HEK293 (cell line): ENCODE data around the gene ZBED4.

ENCODE experiments used
- CTCF ChIA-PET: fragments of 350-600 bp; formaldehyde crosslinking; extraction: SDS; loops from one replicate; lab custom pipeline; 2021; ENCODE audit warnings: antibody characterized with exemption; lab: Yijun Ruan, JAX
- POLR2A ChIA-PET: fragments of 300-600 bp; formaldehyde crosslinking; extraction: SDS; loops from one replicate; lab custom pipeline; 2020; ENCODE audit warnings: antibody characterized with exemption, inconsistent platforms; lab: Yijun Ruan, JAX
- H3K27ac ChIP-seq: fragments of 200-500 bp; sonication (Bioruptor generic); 2 replicates; pipeline ENCODE4 v1.5.1; 2014; ENCODE audit warnings: low read depth, low read length, control low read depth, inconsistent platforms; ENCODE audit errors: extremely low read depth
- H3K36me3 ChIP-seq, 2 experiments: fragments of 200-500 bp in 1 of 2; sonication (Bioruptor generic) in 1 of 2; 1 replicate in 1 of 2; 2 replicates in 1 of 2; pipeline ENCODE4 v1.5.1; 2014 to 2017; ENCODE audit warnings: inconsistent platforms in 2 of 2, low read length in 2 of 2; ENCODE audit not compliant: control insufficient read depth in 2 of 2, insufficient read depth in 1 of 2
- H3K4me1 ChIP-seq: fragments of 200-500 bp; sonication (Bioruptor generic); 2 replicates; pipeline ENCODE4 v1.5.1; 2014; ENCODE audit warnings: mild to moderate bottlenecking, low read length, inconsistent platforms; ENCODE audit not compliant: control insufficient read depth, insufficient read depth
- H3K4me3 ChIP-seq: 2 replicates; pipeline ENCODE4 v1.5.1; 2011; ENCODE audit warnings: low read depth, mild to moderate bottlenecking, control low read depth, low read length, moderate library complexity
- H3K9me3 ChIP-seq: fragments of 200-500 bp; sonication (Bioruptor generic); 2 replicates; pipeline ENCODE4 v1.5.1; 2014; ENCODE audit warnings: low read depth, low read length, inconsistent platforms; ENCODE audit not compliant: control insufficient read depth, insufficient read depth
- GLI4 ChIP-seq: fragments of 450-650 bp; formaldehyde crosslinking; IDR thresholded peaks from 2 replicates; pipeline ENCODE4 v1.5.1; 2016; ENCODE audit warnings: missing biosample characterization, missing genetic modification characterization
- HOXC10 ChIP-seq: sonication (generic); formaldehyde crosslinking; IDR thresholded peaks from 2 replicates; pipeline ENCODE4 v1.8.1; 2023; ENCODE audit warnings: mild to moderate bottlenecking, missing genetic modification reagents
- KLF16 ChIP-seq: fragments of 450-650 bp; formaldehyde crosslinking; IDR thresholded peaks from 2 replicates; pipeline ENCODE4 v1.5.1; 2017; ENCODE audit warnings: missing biosample characterization, missing genetic modification characterization
- PRDM1 ChIP-seq: fragments of 450-650 bp; formaldehyde crosslinking; IDR thresholded peaks from 2 replicates; pipeline ENCODE4; 2016; ENCODE audit warnings: missing biosample characterization, missing genetic modification characterization
- SCRT1 ChIP-seq: fragments of 450-650 bp; formaldehyde crosslinking; IDR thresholded peaks from 2 replicates; pipeline ENCODE4 v1.5.1; 2016; ENCODE audit warnings: missing biosample characterization, missing genetic modification characterization, borderline replicate concordance
- SETDB1 ChIP-seq: IDR thresholded peaks from one replicate; pipeline ENCODE4 v1.6.1; 2017; ENCODE audit warnings: mild to moderate bottlenecking, low read length, moderate library complexity, mixed read lengths; ENCODE audit not compliant: insufficient read length
- SP7 ChIP-seq: fragments of 450-650 bp; formaldehyde crosslinking; IDR thresholded peaks from 2 replicates; pipeline ENCODE4 v1.5.1; 2016; ENCODE audit warnings: missing biosample characterization, missing genetic modification characterization
- YY2 ChIP-seq: fragments of 450-650 bp; formaldehyde crosslinking; IDR thresholded peaks from 2 replicates; pipeline ENCODE4 v1.5.1; 2016; ENCODE audit warnings: missing biosample characterization, missing genetic modification characterization
- ZBTB26 ChIP-seq: fragments of 450-650 bp; formaldehyde crosslinking; optimal IDR thresholded peaks from 2 replicates; pipeline ENCODE3; 2016; ENCODE audit warnings: missing biosample characterization, mild to moderate bottlenecking, missing genetic modification characterization
- ZEB2 ChIP-seq: fragments of 450-650 bp; formaldehyde crosslinking; IDR thresholded peaks from 2 replicates; pipeline ENCODE4 v1.5.1; 2016; ENCODE audit warnings: missing biosample characterization, missing genetic modification characterization
- ZFHX2 ChIP-seq: fragments of 450-650 bp; formaldehyde crosslinking; conservative IDR thresholded peaks from 2 replicates; pipeline ENCODE4 v1.5.1; 2016; ENCODE audit warnings: missing biosample characterization, missing genetic modification characterization
- ZNF133 ChIP-seq: fragments of 450-650 bp; formaldehyde crosslinking; IDR thresholded peaks from 2 replicates; pipeline ENCODE4 v1.5.1; 2016; ENCODE audit warnings: missing biosample characterization, missing genetic modification characterization
- ZNF302 ChIP-seq: fragments of 450-650 bp; formaldehyde crosslinking; IDR thresholded peaks from 2 replicates; pipeline ENCODE4 v1.5.1; 2016; ENCODE audit warnings: missing biosample characterization, missing genetic modification characterization, low read depth
- ZNF37A ChIP-seq: fragments of 450-650 bp; IDR thresholded peaks from 2 replicates; pipeline ENCODE4 v1.5.1; 2018; ENCODE audit warnings: missing biosample characterization, missing genetic modification characterization
- ZNF433 ChIP-seq: fragments of 450-650 bp; formaldehyde crosslinking; IDR thresholded peaks from 2 replicates; pipeline ENCODE4 v1.5.1; 2016; ENCODE audit warnings: missing biosample characterization, missing genetic modification characterization, low read depth
- ZNF549 ChIP-seq: fragments of 450-650 bp; IDR thresholded peaks from 2 replicates; pipeline ENCODE4 v1.5.1; 2018; ENCODE audit warnings: missing biosample characterization, missing genetic modification characterization, mild to moderate bottlenecking, inconsistent platforms, moderate library complexity
- ZNF555 ChIP-seq: fragments of 450-650 bp; formaldehyde crosslinking; conservative IDR thresholded peaks from 2 replicates; pipeline ENCODE4 v1.5.1; 2017; ENCODE audit warnings: missing biosample characterization, mild to moderate bottlenecking, missing genetic modification characterization, inconsistent platforms
- ZNF558 ChIP-seq: fragments of 450-650 bp; formaldehyde crosslinking; IDR thresholded peaks from 2 replicates; pipeline ENCODE4 v1.5.1; 2016; ENCODE audit warnings: missing biosample characterization, missing genetic modification characterization
- ZNF621 ChIP-seq: fragments of 450-650 bp; formaldehyde crosslinking; IDR thresholded peaks from 2 replicates; pipeline ENCODE4 v1.5.1; 2017; ENCODE audit warnings: missing biosample characterization, missing genetic modification characterization
- ZNF626 ChIP-seq: fragments of 450-650 bp; sonication (Bioruptor Pico); formaldehyde crosslinking; IDR thresholded peaks from 2 replicates; pipeline ENCODE4 v1.5.1; 2018; ENCODE audit warnings: missing biosample characterization, missing genetic modification characterization, inconsistent platforms
- ZNF654 ChIP-seq: fragments of 450-650 bp; formaldehyde crosslinking; IDR thresholded peaks from 2 replicates; pipeline ENCODE4 v1.5.1; 2016; ENCODE audit warnings: low read depth, missing biosample characterization, missing genetic modification characterization
- ZNF660 ChIP-seq: fragments of 450-650 bp; IDR thresholded peaks from 2 replicates; pipeline ENCODE4 v1.5.1; 2018; ENCODE audit warnings: missing biosample characterization, mild to moderate bottlenecking, missing genetic modification characterization
- ZXDB ChIP-seq: fragments of 450-650 bp; formaldehyde crosslinking; IDR thresholded peaks from 2 replicates; pipeline ENCODE4 v1.5.1; 2016; ENCODE audit warnings: missing biosample characterization, missing genetic modification characterization
- TF ChIP-seq, protein P1 (sequence below): fragments of 450-650 bp; formaldehyde crosslinking; IDR thresholded peaks from 2 replicates; pipeline ENCODE4 v1.5.1; 2016; ENCODE audit warnings: missing biosample characterization, missing genetic modification characterization
- TF ChIP-seq, protein P2 (sequence below): fragments of 450-650 bp; formaldehyde crosslinking; IDR thresholded peaks from 2 replicates; pipeline ENCODE4 v1.5.1; 2016; ENCODE audit warnings: missing biosample characterization, missing genetic modification characterization
- TF ChIP-seq, protein P3 (sequence below): fragments of 450-650 bp; formaldehyde crosslinking; IDR thresholded peaks from 2 replicates; pipeline ENCODE4 v1.5.1; 2016; ENCODE audit warnings: missing biosample characterization, missing genetic modification characterization, borderline replicate concordance

The ZBED4 gene

GRCh38 chr22:49866134-49866533 lies 12.5 kb downstream of the ZBED4 start:
- POLR2A ChIA-PET = interaction anchor here (0.7 kb wide), 1 partner anchor 10 kb away, joined by 3 read pairs; no protein-coding TSS in a partner anchor
- peaks cover 2% of the 10 kb centered on the region; the same call in 1 of the 2 replicates for H3K9me3 ChIP-seq
- no peaks in the 10 kb centered on the region for H3K4me1 ChIP-seq
- no peak overlapping the region for H3K27ac ChIP-seq
- CTCF ChIA-PET = no interaction called here
- no peak overlapping the region for H3K4me3 ChIP-seq
- peak; percentile 93 for TF ChIP-seq SETDB1
- no peak for TF ChIP-seq HOXC10 (CRISPR knock-in tag)
- TF ChIP-seq ZEB2 (tag by site-specific recombination) = no peak
- TF ChIP-seq ZNF626 = 0 out of 2 replicates have a peak, but pooled peaks have one; percentile 46
- TF ChIP-seq ZNF133 (tag by site-specific recombination) = peak; percentile 99
- no peak for TF ChIP-seq ZNF555
- TF ChIP-seq YY2 = no peak
- TF ChIP-seq, protein P1, sequence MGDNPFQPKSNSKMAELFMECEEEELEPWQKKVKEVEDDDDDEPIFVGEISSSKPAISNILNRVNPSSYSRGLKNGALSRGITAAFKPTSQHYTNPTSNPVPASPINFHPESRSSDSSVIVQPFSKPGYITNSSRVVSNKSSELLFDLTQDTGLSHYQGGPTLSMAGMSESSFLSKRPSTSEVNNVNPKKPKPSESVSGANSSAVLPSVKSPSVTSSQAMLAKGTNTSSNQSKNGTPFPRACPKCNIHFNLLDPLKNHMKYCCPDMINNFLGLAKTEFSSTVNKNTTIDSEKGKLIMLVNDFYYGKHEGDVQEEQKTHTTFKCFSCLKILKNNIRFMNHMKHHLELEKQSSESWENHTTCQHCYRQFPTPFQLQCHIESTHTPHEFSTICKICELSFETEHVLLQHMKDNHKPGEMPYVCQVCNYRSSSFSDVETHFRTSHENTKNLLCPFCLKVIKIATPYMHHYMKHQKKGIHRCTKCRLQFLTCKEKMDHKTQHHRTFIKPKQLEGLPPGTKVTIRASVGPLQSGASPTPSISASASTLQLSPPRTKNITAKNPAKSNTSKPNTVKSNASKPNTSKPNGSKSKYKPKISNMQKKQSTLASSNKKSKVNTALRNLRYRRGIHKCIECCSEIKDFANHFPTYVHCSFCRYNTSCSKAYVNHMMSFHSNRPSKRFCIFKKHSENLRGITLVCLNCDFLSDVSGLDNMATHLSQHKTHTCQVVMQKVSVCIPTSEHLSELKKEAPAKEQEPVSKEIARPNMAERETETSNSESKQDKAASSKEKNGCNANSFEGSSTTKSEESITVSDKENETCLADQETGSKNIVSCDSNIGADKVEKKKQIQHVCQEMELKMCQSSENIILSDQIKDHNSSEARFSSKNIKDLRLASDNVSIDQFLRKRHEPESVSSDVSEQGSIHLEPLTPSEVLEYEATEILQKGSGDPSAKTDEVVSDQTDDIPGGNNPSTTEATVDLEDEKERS = peak; percentile 69; the same call in 1 of the 2 replicates
- peak; percentile 10; the same call in 1 of the 2 replicates for TF ChIP-seq SP7 (tag by site-specific recombination)
- TF ChIP-seq, all 188 proteins: peak for 5
- H3K36me3 ChIP-seq = peaks cover 5 to 20% of the 10 kb centered on the region in 2 experiments; a peak in 2 of 3 replicates

DNA sequence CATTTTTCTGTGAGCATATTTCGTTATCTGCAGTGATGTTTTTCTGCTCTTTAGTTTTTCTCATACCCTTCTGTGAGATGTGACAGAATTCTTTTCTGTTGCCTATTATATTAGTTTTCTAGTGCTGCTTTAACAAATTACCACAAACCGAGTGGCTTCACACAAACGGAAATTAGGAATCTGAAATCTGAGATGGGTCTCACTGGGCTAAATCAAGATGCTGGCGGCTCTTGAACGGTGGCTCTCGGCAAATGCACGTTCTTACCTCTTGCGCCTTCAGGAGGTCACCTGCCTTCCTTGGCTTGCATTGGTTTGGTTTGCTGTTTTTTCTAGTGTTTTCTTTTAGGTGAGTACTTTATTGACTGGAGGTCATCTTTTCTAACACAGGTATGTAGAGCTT lies 13.0 kb downstream of the ZBED4 start:
- ChIA-PET CTCF (no interaction called here), POLR2A (no interaction called here)
- no peak for TF ChIP-seq ZNF302 (tag by site-specific recombination)
- no peak for TF ChIP-seq ZNF558 (tag by site-specific recombination)
- TF ChIP-seq, protein P2, sequence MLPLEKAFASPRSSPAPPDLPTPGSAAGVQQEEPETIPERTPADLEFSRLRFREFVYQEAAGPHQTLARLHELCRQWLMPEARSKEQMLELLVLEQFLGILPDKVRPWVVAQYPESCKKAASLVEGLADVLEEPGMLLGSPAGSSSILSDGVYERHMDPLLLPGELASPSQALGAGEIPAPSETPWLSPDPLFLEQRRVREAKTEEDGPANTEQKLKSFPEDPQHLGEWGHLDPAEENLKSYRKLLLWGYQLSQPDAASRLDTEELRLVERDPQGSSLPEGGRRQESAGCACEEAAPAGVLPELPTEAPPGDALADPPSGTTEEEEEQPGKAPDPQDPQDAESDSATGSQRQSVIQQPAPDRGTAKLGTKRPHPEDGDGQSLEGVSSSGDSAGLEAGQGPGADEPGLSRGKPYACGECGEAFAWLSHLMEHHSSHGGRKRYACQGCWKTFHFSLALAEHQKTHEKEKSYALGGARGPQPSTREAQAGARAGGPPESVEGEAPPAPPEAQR = no peak
- no peak for TF ChIP-seq GLI4 (tag by site-specific recombination)
- TF ChIP-seq ZNF433 (tag by site-specific recombination) = no peak
- TF ChIP-seq ZBTB26 (tag by site-specific recombination) = no peak
- no peak for TF ChIP-seq ZNF660 (tag by site-specific recombination)
- TF ChIP-seq ZFHX2 (tag by site-specific recombination) = no peak
- no peak for TF ChIP-seq KLF16 (tag by site-specific recombination)
- no peak for TF ChIP-seq ZXDB (tag by site-specific recombination)
- TF ChIP-seq PRDM1 (tag by site-specific recombination) = no peak
- no peak for TF ChIP-seq ZNF621 (tag by site-specific recombination)
- TF ChIP-seq, protein P3, sequence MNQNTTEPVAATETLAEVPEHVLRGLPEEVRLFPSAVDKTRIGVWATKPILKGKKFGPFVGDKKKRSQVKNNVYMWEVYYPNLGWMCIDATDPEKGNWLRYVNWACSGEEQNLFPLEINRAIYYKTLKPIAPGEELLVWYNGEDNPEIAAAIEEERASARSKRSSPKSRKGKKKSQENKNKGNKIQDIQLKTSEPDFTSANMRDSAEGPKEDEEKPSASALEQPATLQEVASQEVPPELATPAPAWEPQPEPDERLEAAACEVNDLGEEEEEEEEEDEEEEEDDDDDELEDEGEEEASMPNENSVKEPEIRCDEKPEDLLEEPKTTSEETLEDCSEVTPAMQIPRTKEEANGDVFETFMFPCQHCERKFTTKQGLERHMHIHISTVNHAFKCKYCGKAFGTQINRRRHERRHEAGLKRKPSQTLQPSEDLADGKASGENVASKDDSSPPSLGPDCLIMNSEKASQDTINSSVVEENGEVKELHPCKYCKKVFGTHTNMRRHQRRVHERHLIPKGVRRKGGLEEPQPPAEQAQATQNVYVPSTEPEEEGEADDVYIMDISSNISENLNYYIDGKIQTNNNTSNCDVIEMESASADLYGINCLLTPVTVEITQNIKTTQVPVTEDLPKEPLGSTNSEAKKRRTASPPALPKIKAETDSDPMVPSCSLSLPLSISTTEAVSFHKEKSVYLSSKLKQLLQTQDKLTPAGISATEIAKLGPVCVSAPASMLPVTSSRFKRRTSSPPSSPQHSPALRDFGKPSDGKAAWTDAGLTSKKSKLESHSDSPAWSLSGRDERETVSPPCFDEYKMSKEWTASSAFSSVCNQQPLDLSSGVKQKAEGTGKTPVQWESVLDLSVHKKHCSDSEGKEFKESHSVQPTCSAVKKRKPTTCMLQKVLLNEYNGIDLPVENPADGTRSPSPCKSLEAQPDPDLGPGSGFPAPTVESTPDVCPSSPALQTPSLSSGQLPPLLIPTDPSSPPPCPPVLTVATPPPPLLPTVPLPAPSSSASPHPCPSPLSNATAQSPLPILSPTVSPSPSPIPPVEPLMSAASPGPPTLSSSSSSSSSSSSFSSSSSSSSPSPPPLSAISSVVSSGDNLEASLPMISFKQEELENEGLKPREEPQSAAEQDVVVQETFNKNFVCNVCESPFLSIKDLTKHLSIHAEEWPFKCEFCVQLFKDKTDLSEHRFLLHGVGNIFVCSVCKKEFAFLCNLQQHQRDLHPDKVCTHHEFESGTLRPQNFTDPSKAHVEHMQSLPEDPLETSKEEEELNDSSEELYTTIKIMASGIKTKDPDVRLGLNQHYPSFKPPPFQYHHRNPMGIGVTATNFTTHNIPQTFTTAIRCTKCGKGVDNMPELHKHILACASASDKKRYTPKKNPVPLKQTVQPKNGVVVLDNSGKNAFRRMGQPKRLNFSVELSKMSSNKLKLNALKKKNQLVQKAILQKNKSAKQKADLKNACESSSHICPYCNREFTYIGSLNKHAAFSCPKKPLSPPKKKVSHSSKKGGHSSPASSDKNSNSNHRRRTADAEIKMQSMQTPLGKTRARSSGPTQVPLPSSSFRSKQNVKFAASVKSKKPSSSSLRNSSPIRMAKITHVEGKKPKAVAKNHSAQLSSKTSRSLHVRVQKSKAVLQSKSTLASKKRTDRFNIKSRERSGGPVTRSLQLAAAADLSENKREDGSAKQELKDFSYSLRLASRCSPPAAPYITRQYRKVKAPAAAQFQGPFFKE (tag by site-specific recombination) = no peak
- no peak for TF ChIP-seq ZNF37A
- no peak for TF ChIP-seq SCRT1 (tag by site-specific recombination)
- TF ChIP-seq ZNF654 (tag by site-specific recombination) = no peak
- TF ChIP-seq ZNF549 (tag by site-specific recombination) = no peak

More for the DNA sequence above, 13.0 kb downstream of the ZBED4 start:
- H3K9me3 ChIP-seq = peaks cover 2% of the 10 kb centered on the region; the same call in 1 of the 2 replicates
- H3K4me1 ChIP-seq = no peaks in the 10 kb centered on the region
- no peak overlapping the region for H3K4me3 ChIP-seq
- no peak overlapping the region for H3K27ac ChIP-seq
- peaks cover 5 to 20% of the 10 kb centered on the region in 2 experiments; a peak in 2 of 3 replicates for H3K36me3 ChIP-seq
